B cell (primary cell): ENCODE measurements around the gene IMPA2. TPM values are rescaled to one million over a fixed set of nuclear protein-coding genes. Genes with fewer than 3 reads are reported as not detected.

Experiments used
- ATAC-seq: fragments of 200-7000 bp; cut with Tn5 transposase; one replicate; pipeline ENCODE4 v1.10.0; 2021; ENCODE audit warnings: low read depth, mild to moderate bottlenecking, moderate number of reproducible peaks, moderate library complexity
- CTCF ChIA-PET: fragments of 350-600 bp; sonication (Branson Sonifier 250); formaldehyde crosslinking; loops from one replicate; lab custom pipeline; 2021; ENCODE audit warnings: antibody characterized with exemption, inconsistent platforms; lab: Charles Lee
- POLR2A ChIA-PET: fragments of 350-600 bp; sonication (Branson Sonifier 250); formaldehyde crosslinking; loops from one replicate; lab custom pipeline; 2021; ENCODE audit warnings: antibody characterized with exemption; lab: Charles Lee
- DNase-seq: peaks from one replicate; pipeline ENCODE4 v3.0.0; 2013
- H2AFZ ChIP-seq: 2 replicates; pipeline ENCODE4 v1.6.1; 2012; ENCODE audit warnings: mild to moderate bottlenecking, low read depth, low read length; ENCODE audit not compliant: insufficient read depth, poor library complexity, severe bottlenecking
- H3K27ac ChIP-seq, 2 donors: 1 replicate in 1 of 2; 2 replicates in 1 of 2; pipeline ENCODE4 v1.5.1; 2012 to 2013; ENCODE audit warnings: low read length in 2 of 2, mild to moderate bottlenecking in 2 of 2, moderate library complexity in 1 of 2
- H3K27me3 ChIP-seq, 4 experiments: fragments of 200-600 bp in 1 of 4; sonication (generic) in 1 of 4; replicated peaks in 1 of 4; 1 replicate in 2 of 4; 2 replicates in 2 of 4; pipeline versions ENCODE4 v1.6.1 to v1.7.0; 2013 to 2016; ENCODE audit warnings: low read length in 3 of 4, mild to moderate bottlenecking in 2 of 4, mixed read lengths in 1 of 4, moderate library complexity in 1 of 4; ENCODE audit not compliant: insufficient read depth in 4 of 4, control insufficient read depth in 3 of 4; ENCODE audit errors: control extremely low read depth in 1 of 4
- H3K36me3 ChIP-seq, 2 experiments: replicated peaks in 1 of 2; 1 replicate in 1 of 2; 2 replicates in 1 of 2; pipeline versions ENCODE4 v1.6.1 to v1.7.1; 2013; ENCODE audit warnings: low read length in 1 of 2; ENCODE audit not compliant: insufficient read depth in 2 of 2, control insufficient read depth in 1 of 2; ENCODE audit errors: control extremely low read depth in 1 of 2, extremely low read depth in 1 of 2
- H3K4me1 ChIP-seq, 2 donors: fragments of 200-600 bp in 1 of 2; sonication (generic) in 1 of 2; 1 replicate in 1 of 2; 2 replicates in 1 of 2; pipeline versions ENCODE4 v1.5.1 to v1.6.1; 2013 to 2017; ENCODE audit warnings: low read length in 2 of 2; ENCODE audit not compliant: control insufficient read depth in 2 of 2, insufficient read depth in 2 of 2
- H3K4me2 ChIP-seq: replicated peaks from 2 replicates; pipeline ENCODE3; 2012; ENCODE audit warnings: mild to moderate bottlenecking, low read depth, low read length; ENCODE audit not compliant: poor library complexity, severe bottlenecking
- H3K4me3 ChIP-seq, 5 experiments: fragments of 200-600 bp in 1 of 5; sonication (generic) in 1 of 5; 1 replicate in 3 of 5; 2 replicates in 2 of 5; pipeline versions ENCODE4 v1.5.1 to v1.7.0; 2011 to 2016; ENCODE audit warnings: low read length in 4 of 5, mild to moderate bottlenecking in 4 of 5, low read depth in 2 of 5, control low read depth in 1 of 5, moderate library complexity in 1 of 5; ENCODE audit not compliant: insufficient read depth in 1 of 5; ENCODE audit errors: control extremely low read depth in 1 of 5, extremely low read depth in 1 of 5
- H3K79me2 ChIP-seq: fragments of 200-600 bp; sonication (generic); one replicate; pipeline ENCODE4 v1.6.0; 2016; ENCODE audit warnings: low read length; ENCODE audit not compliant: control insufficient read depth, insufficient read depth
- H3K9ac ChIP-seq: fragments of 200-600 bp; sonication (generic); 2 replicates; pipeline ENCODE4 v1.6.1; 2017; ENCODE audit warnings: mild to moderate bottlenecking, low read length, moderate library complexity
- H3K9me3 ChIP-seq, 3 donors: one replicate each; pipeline versions ENCODE4 v1.6.1 to v1.7.1; 2013; ENCODE audit warnings: low read length in 2 of 3; ENCODE audit not compliant: control insufficient read depth in 2 of 3, insufficient read depth in 1 of 3; ENCODE audit errors: control extremely low read depth in 1 of 3
- H4K20me1 ChIP-seq: 2 replicates; pipeline ENCODE4 v1.6.0; 2012; ENCODE audit warnings: mild to moderate bottlenecking, low read length; ENCODE audit not compliant: insufficient read depth, control insufficient read depth, poor library complexity, severe bottlenecking
- H3K27ac Mint-ChIP-seq: one replicate; pipeline ENCODE4 v1.8.0; 2021; ENCODE audit warnings: mixed read lengths
- H3K27me3 Mint-ChIP-seq: one replicate; pipeline ENCODE4 v1.8.0; 2021; ENCODE audit warnings: mixed read lengths
- H3K4me1 Mint-ChIP-seq: one replicate; pipeline ENCODE4 v1.8.0; 2021; ENCODE audit warnings: mixed read lengths
- H3K4me3 Mint-ChIP-seq: one replicate; pipeline ENCODE4 v1.8.0; 2021; ENCODE audit warnings: mixed read lengths
- H3K9me3 Mint-ChIP-seq: one replicate; pipeline ENCODE4 v1.8.0; 2022; ENCODE audit warnings: mixed read lengths; ENCODE audit not compliant: insufficient read depth
- EZH2 ChIP-seq: IDR thresholded peaks from 2 replicates; pipeline ENCODE4 v1.6.1; 2012; ENCODE audit warnings: borderline replicate concordance, low read depth, mild to moderate bottlenecking, moderate library complexity, low read length; ENCODE audit not compliant: insufficient read depth, poor library complexity, severe bottlenecking
- WGBS: methylation state at CpG from one replicate; pipeline ENCODE4 v1.1.5; 2013; ENCODE audit warnings: missing lambda C conversion rate; ENCODE audit not compliant: insufficient coverage; 5-methylcytosine and 5-hydroxymethylcytosine counted together
- intact Hi-C: fragments of 100-400 bp; cut with micrococcal nuclease; formaldehyde crosslinking; loops from one replicate; pipeline ENCODE4 v1.10.0; 2022
- polyA plus RNA-seq: library from polyadenylated mRNA; depleted of rRNA; stranded (reverse); fragments of >200 nt; gene quantifications from 2 replicates; pipeline ENCODE4 v1.2.3, GENCODE V29; 2012
- total RNA-seq, 2 donors: library from RNA; stranded (reverse); fragments of 120-200 nt in 1 of 2; gene quantifications; 1 replicate in 1 of 2; 2 replicates in 1 of 2; pipeline versions ENCODE4 v1.2.3 to v1.2.4, GENCODE V29; 2013 to 2022
- TF ChIP-seq, protein P1 (sequence below): fragments of 200-600 bp; IDR thresholded peaks from one replicate; pipeline ENCODE4 v1.8.0; 2022; ENCODE audit warnings: antibody characterized with exemption, mild to moderate bottlenecking

Gene IMPA2
- total and polyA plus RNA-seq, 2 donors (not counting 1 experiment from before 2014, with no cell fraction given) = 8.0 to 11.7 TPM

DNA sequence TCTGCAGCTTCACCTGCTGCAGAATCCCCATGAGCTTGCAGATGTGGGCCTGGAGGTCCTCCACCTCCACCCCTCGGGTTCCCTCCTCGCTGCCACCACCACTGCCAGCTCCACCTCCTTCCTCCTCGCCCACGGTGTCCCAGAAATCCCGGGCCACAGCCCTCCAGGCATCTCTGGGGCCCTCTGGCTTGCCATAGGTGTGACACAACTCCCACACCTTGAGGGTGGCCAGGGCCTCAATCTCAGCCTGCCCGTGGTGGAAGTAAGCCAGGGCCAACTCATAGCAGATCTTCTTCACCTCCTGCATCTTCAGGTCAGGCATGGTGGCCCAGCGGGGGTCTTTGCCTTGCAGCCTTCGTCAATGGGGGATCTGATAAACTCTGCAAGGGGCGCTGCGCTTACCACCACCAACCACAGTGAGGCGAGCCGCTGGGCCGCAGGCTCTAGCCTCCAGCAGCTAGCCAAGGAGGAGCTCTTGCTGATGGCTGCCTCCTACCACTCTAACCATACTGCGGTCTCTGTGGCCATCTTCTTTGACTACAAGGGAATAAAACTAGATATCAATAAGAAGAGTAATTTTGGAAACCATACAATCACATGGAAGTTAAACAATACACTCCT is 76.2 kb downstream of the IMPA2 start:
- no peaks in the 10 kb centered on the region for H4K20me1 ChIP-seq
- DNase-seq (no peak), ATAC-seq (no peak)
- H3K27ac ChIP-seq = no peak overlapping the region
- no peak for TF ChIP-seq EZH2
- TF ChIP-seq, protein P1, sequence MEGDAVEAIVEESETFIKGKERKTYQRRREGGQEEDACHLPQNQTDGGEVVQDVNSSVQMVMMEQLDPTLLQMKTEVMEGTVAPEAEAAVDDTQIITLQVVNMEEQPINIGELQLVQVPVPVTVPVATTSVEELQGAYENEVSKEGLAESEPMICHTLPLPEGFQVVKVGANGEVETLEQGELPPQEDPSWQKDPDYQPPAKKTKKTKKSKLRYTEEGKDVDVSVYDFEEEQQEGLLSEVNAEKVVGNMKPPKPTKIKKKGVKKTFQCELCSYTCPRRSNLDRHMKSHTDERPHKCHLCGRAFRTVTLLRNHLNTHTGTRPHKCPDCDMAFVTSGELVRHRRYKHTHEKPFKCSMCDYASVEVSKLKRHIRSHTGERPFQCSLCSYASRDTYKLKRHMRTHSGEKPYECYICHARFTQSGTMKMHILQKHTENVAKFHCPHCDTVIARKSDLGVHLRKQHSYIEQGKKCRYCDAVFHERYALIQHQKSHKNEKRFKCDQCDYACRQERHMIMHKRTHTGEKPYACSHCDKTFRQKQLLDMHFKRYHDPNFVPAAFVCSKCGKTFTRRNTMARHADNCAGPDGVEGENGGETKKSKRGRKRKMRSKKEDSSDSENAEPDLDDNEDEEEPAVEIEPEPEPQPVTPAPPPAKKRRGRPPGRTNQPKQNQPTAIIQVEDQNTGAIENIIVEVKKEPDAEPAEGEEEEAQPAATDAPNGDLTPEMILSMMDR = no peak
- intact Hi-C loops = no loop called here
- no peak overlapping the region for H3K4me2 ChIP-seq
- POLR2A ChIA-PET = no interaction called here
- Mint-ChIP-seq H3K27ac (no peak overlapping the region), H3K27me3 (no peaks in the 10 kb centered on the region), H3K4me3 (no peak overlapping the region), H3K9me3 (no peaks in the 10 kb centered on the region), H3K4me1 (peaks cover 13% of the 10 kb centered on the region)
- H3K79me2 ChIP-seq = no peaks in the 10 kb centered on the region
- WGBS = 89% methylated on average over 9 of the region's 14 CpGs
- H3K27me3 ChIP-seq = no peaks in the 10 kb centered on the region
- no peak overlapping the region for H3K4me3 ChIP-seq
- no peaks in the 10 kb centered on the region for H3K36me3 ChIP-seq
- no peaks in the 10 kb centered on the region for H3K9me3 ChIP-seq
- no peak overlapping the region for H2AFZ ChIP-seq
- peaks cover 9 to 14% of the 10 kb centered on the region in 2 donors for H3K4me1 ChIP-seq
- CTCF ChIA-PET = no interaction called here
- H3K9ac ChIP-seq = no peak overlapping the region

- WGBS = 96% methylated on average over 11 of the region's 16 CpGs
- no peaks in the 10 kb centered on the region for H3K79me2 ChIP-seq
- Mint-ChIP-seq H3K27me3 (no peaks in the 10 kb centered on the region), H3K27ac (no peak overlapping the region), H3K4me3 (peak overlapping the region; percentile 13), H3K9me3 (no peaks in the 10 kb centered on the region), H3K4me1 (no peaks in the 10 kb centered on the region)
- H2AFZ ChIP-seq = no peak overlapping the region
- ATAC-seq = no peak
- no peaks in the 10 kb centered on the region for H4K20me1 ChIP-seq
- DNase-seq = no peak
- H3K36me3 ChIP-seq = no peaks in the 10 kb centered on the region
- no peak overlapping the region for H3K4me2 ChIP-seq
- CTCF ChIA-PET = interaction anchor here (0.6 to 1.2 kb wide), 2 partner anchors 10 to 733 kb away, joined by 3 to 4 read pairs; no protein-coding TSS in a partner anchor
- no peak overlapping the region for H3K9ac ChIP-seq
- H3K27me3 ChIP-seq = no peaks in the 10 kb centered on the region
- TF ChIP-seq, protein P1 = no peak
- no peak for TF ChIP-seq EZH2
- no peak overlapping the region for H3K4me3 ChIP-seq
- POLR2A ChIA-PET = no interaction called here
- no peak overlapping the region for H3K27ac ChIP-seq
- H3K4me1 ChIP-seq = no peaks in the 10 kb centered on the region
- intact Hi-C loops = no loop called here
- H3K9me3 ChIP-seq = no peaks in the 10 kb centered on the region
These were observed 78.3 kb downstream of the IMPA2 start for GRCh38 chr18:12059334-12060181.
